ENCODE measurements around the gene GLDN.
A peak's percentile ranks its signal among the peaks of the same experiment; 100 is the strongest.

GLDN gene

GRCh38 chr15:51323749-51324148 is 17.7 kb upstream of the GLDN start:
- DNase-seq = no peak

GRCh38 chr15:51325167-51325566 is 16.3 kb upstream of the GLDN start:
- no peak for DNase-seq

GRCh38 chr15:51327081-51327480 is 14.4 kb upstream of the GLDN start:
- DNase-seq = no peak

GRCh38 chr15:51328926-51329325 is 12.5 kb upstream of the GLDN start:
- no peak for DNase-seq

- DNase-seq = no peak
Observed at GRCh38 chr15:51331141-51331540, 10.3 kb upstream of the GLDN start.

GRCh38 chr15:51332206-51333147 is 9.0 kb upstream of the GLDN start:
- no peak for DNase-seq

GRCh38 chr15:51333571-51333970 is 7.9 kb upstream of the GLDN start:
- DNase-seq = no peak

GRCh38 chr15:51334011-51334451 is 7.4 kb upstream of the GLDN start:
- peak; percentile 15 to 28 for DNase-seq

- no peak for DNase-seq
Observed at GRCh38 chr15:51335087-51335486, 6.4 kb upstream of the GLDN start.

GRCh38 chr15:51335538-51336410 is 5.7 kb upstream of the GLDN start:
- DNase-seq = no peak

- DNase-seq = no peak
Observed at GRCh38 chr15:51338496-51338895, 3.0 kb upstream of the GLDN start, which contains the start of gene CYP19A1. CYP19A1 (minus strand) TSS chr15:51338596; CDS start chr15:51242912, 95,684 bp downstream.

- no peak for DNase-seq
Observed at GRCh38 chr15:51342227-51342999, 958 bp downstream of the GLDN start.

- no peak for DNase-seq
Observed at GRCh38 chr15:51343466-51343865, 2.0 kb downstream of the GLDN start.

GRCh38 chr15:51346136-51346535 is 4.7 kb downstream of the GLDN start:
- no peak for DNase-seq

GRCh38 chr15:51348688-51349087 is 7.2 kb downstream of the GLDN start:
- no peak for DNase-seq

GRCh38 chr15:51349156-51349844 is 7.8 kb downstream of the GLDN start:
- DNase-seq = no peak

GRCh38 chr15:51350723-51351122 is 9.3 kb downstream of the GLDN start:
- no peak for DNase-seq

- no peak for DNase-seq
Observed at GRCh38 chr15:51353976-51354375, 12.5 kb downstream of the GLDN start.

- DNase-seq = no peak
Observed at GRCh38 chr15:51355096-51355495, 13.6 kb downstream of the GLDN start.

GRCh38 chr15:51356147-51356546 is 14.7 kb downstream of the GLDN start:
- no peak for DNase-seq

- no peak for DNase-seq
Observed at GRCh38 chr15:51356983-51357382, 15.5 kb downstream of the GLDN start.

GRCh38 chr15:51359981-51360380 is 18.5 kb downstream of the GLDN start:
- DNase-seq = peak; percentile 28 to 33
